ENCODE data around the gene ITGB3.

The ITGB3 gene

GRCh38 chr17:47323382-47324223 lies 70.0 kb downstream of the ITGB3 start, which contains the start of gene EFCAB13:
EFCAB13 (plus strand) TSS chr17:47323955; CDS start chr17:47328354, 4,399 bp downstream.
- peak; percentile 92 for DNase-seq (ENCODE audit: low spot score)
- no peak for TF ChIP-seq CTCF (IDR thresholded peaks at IDR 0.05; ENCODE audit: extremely low read depth, missing control alignments)

- DNase-seq (ENCODE audit: low spot score): peak; percentile 62
- TF ChIP-seq CTCF (IDR thresholded peaks at IDR 0.05; ENCODE audit: extremely low read depth, missing control alignments): no peak
Observed at GRCh38 chr17:47324224-47325020, 70.8 kb downstream of the ITGB3 start.

GRCh38 chr17:47325176-47325575 lies 71.5 kb downstream of the ITGB3 start:
- DNase-seq (ENCODE audit: low spot score): no peak

GRCh38 chr17:47330548-47330947 lies 76.9 kb downstream of the ITGB3 start:
- no peak for TF ChIP-seq CTCF (IDR thresholded peaks at IDR 0.05; ENCODE audit: extremely low read depth, missing control alignments)
- no peak for DNase-seq (ENCODE audit: low spot score)

More at GRCh38 chr17:47325176-47325575, 71.5 kb downstream of the ITGB3 start:
- TF ChIP-seq CTCF (IDR thresholded peaks at IDR 0.05; ENCODE audit: extremely low read depth, missing control alignments): no peak

- DNase-seq (ENCODE audit: low spot score): no peak
- no peak for TF ChIP-seq CTCF (IDR thresholded peaks at IDR 0.05; ENCODE audit: extremely low read depth, missing control alignments)
Observed at GRCh38 chr17:47332287-47332686, 78.7 kb downstream of the ITGB3 start.

GRCh38 chr17:47335101-47335936 lies 81.7 kb downstream of the ITGB3 start:
- no peak for TF ChIP-seq CTCF (IDR thresholded peaks at IDR 0.05; ENCODE audit: extremely low read depth, missing control alignments)
- DNase-seq (ENCODE audit: low spot score): no peak

Data from GM20000 (cell line).